DMS 273 treated with DMSO at 0.1 percent for 48 hours (cell line): ENCODE measurements around the gene RACGAP1.

Experiments
- DNase-seq: peaks from one replicate; lab custom pipeline; 2025; lab: John Stamatoyannopoulos, UW

The RACGAP1 gene

GRCh38 chr12:49941556-49942511 is 83.5 kb downstream of the RACGAP1 start:
- DNase-seq, result no peak

- no peak for DNase-seq
Observed at GRCh38 chr12:49939707-49940106, 85.6 kb downstream of the RACGAP1 start.

GRCh38 chr12:49939307-49939706 is 86.0 kb downstream of the RACGAP1 start:
- DNase-seq, result no peak
